Measurements from ENCODE around the gene IRF2BP2. TPM values are rescaled to one million over a fixed set of nuclear protein-coding genes. Genes with fewer than 3 reads are reported as not detected.

The IRF2BP2 gene
- total RNA-seq (100 to 1,000 TPM; 463 to 482 TPM), total RNA-seq (242 to 437 reads per million in 2 donors)

DNA sequence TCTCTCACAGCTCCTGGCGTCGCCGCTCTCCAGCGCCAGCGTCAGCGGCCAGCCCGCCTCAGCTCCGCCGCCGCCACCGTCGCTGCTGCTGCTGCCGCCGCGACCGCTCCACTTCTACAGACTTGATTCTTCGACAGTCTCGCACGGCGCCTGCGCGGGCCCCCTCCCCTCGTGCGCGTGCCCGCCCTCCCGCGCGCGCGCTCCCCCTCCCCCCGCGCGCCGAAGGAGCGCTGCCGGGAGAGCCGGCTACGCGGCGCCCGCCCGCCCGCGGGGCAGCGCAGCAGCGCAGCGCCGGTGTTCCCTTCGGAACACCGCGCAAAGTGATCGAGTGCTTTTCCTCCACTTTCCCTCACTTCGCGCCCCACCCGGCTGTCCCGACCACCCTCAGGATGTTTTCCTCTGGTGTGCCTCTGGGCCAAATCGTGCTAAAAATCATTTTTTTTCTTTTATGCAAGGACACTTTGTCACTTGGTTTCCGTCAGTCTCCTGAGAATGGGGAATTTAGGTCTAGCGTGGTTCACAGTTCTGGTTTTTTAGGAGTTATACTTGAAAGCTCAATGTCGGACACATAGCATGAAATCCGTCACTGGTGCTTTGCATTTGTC is at the start of gene IRF2BP2:
TSS of gene IRF2BP2 (minus strand) at position 118 of the 605 bp plus-strand sequence. CDS start 684 bp downstream, outside the sequence.
- peak within 1 kb of the TSS; percentile 93 for H3K4me3 Mint-ChIP-seq
- peaks cover 5% of the 10 kb centered on the region for H3K36me3 Mint-ChIP-seq (ENCODE audit: low read depth)
- H3K9me3 ChIP-seq (ENCODE audit: control insufficient read depth, low read length, poor library complexity, severe bottlenecking), result peaks cover 6% of the 10 kb centered on the region
- ATAC-seq (peak; percentile 12), DNase-seq (peak; percentile 76 to 81 (median 79))
- no peaks in the 10 kb centered on the region for H3K27me3 Mint-ChIP-seq
- H3K27ac Mint-ChIP-seq, result peak within 1 kb of the TSS; percentile 100
- peaks cover 58% of the 10 kb centered on the region for H3K4me1 Mint-ChIP-seq

GRCh38 chr1:234659538-234659937 is 49.6 kb upstream of the IRF2BP2 start:
- Mint-ChIP-seq H3K4me1 (peaks cover 10% of the 10 kb centered on the region), H3K36me3 (ENCODE audit: low read depth) (no peaks in the 10 kb centered on the region), H3K4me3 (no peak overlapping the region), H3K27ac (no peak overlapping the region), H3K27me3 (no peaks in the 10 kb centered on the region)
- no peaks in the 10 kb centered on the region for H3K9me3 ChIP-seq (ENCODE audit: control insufficient read depth, low read length, poor library complexity, severe bottlenecking)
- no peak for ATAC-seq
- DNase-seq, result no peak

GRCh38 chr1:234658138-234658537 is 48.2 kb upstream of the IRF2BP2 start:
- no peaks in the 10 kb centered on the region for H3K9me3 ChIP-seq (ENCODE audit: control insufficient read depth, low read length, poor library complexity, severe bottlenecking)
- Mint-ChIP-seq H3K27ac (no peak overlapping the region), H3K27me3 (no peaks in the 10 kb centered on the region), H3K4me1 (peaks cover 6% of the 10 kb centered on the region), H3K36me3 (ENCODE audit: low read depth) (no peaks in the 10 kb centered on the region), H3K4me3 (no peak overlapping the region)
- ATAC-seq (no peak), DNase-seq (no peak)

DNA sequence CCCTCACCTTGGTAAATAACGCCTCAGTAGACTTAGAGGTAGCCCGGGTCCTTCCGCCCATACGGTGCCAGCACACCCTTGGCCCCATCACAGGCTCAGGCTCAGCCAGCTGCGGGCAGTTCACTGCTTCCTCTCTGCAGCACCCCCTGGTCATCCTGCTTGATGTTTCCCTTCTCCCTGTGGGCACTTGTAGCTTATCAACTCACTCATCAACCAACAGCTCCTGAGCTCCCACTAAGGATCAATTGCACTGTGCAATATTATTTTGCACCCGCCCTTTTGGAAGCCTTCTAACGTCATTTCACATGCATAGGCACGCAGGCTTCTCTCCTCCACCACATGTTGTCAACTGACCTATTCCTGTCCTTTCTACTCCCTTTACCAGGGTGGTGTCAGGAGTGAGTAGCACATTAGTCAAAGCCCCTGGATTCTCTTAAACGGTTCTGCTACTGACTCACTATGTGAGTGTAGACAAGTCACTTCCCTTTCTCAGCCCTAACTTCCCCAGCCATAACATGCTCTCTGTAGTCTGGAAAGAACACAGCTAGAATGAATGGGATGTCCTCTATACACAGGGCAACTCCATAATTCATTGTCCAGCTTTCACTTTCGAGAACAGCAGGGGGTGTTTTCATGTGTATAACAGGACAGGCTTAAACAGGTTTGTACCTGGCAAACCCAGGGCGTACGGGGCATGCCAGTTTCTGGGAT is 47.1 kb upstream of the IRF2BP2 start:
- Mint-ChIP-seq H3K4me3 (no peak overlapping the region), H3K4me1 (peaks cover 6% of the 10 kb centered on the region), H3K36me3 (ENCODE audit: low read depth) (no peaks in the 10 kb centered on the region), H3K27ac (peak overlapping the region; percentile 51), H3K27me3 (no peaks in the 10 kb centered on the region)
- ATAC-seq, result peak; percentile 72
- DNase-seq, result no peak
- H3K9me3 ChIP-seq (ENCODE audit: control insufficient read depth, low read length, poor library complexity, severe bottlenecking), result no peaks in the 10 kb centered on the region

DNA sequence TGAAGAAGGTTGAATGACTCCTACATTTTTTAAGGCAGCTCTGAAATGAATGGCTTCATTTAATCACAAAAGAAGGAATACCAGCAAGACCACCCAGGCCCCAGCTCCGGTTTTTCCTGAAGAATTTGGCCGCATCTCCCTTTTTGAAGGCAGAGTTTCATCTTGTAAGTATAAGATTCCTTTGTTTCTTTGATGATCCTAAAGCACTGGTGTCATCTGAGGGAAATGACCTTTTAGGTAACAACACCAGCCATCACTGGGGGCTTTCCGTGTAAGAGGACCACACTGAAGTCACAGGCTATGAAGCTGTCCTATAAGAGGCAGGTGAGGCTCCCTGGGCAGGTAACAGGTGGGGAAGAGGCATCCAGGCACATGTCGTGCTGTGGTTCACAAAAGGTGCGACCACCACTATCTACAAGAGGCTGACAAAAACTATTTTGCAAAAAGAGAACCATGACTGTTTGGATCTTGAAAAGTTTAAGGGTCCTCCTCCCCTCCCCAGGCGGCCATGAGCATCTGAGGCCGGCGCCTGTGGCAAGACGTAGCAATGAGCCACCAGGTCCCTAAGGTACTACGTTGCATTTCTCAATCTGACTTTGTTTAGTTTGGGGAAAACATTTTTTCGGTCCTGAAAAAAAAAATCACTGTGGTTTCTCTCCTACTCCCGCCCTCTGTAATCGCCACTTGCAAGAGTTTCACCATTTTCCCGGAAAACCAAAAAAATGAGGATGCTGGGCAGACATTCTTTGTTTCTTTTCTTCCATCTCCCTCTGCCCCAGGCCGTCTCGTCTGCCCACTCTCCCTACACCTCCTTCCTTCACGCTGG is 46.3 kb upstream of the IRF2BP2 start:
- H3K9me3 ChIP-seq (ENCODE audit: control insufficient read depth, low read length, poor library complexity, severe bottlenecking), result no peaks in the 10 kb centered on the region
- DNase-seq (no peak), ATAC-seq (no peak)
- Mint-ChIP-seq H3K27me3 (no peaks in the 10 kb centered on the region), H3K36me3 (ENCODE audit: low read depth) (no peaks in the 10 kb centered on the region), H3K27ac (peak overlapping the region; percentile 51), H3K4me1 (peaks cover 6% of the 10 kb centered on the region), H3K4me3 (no peak overlapping the region)

- H3K36me3 Mint-ChIP-seq (ENCODE audit: low read depth), result no peaks in the 10 kb centered on the region
- H3K4me3 Mint-ChIP-seq, result no peak overlapping the region
- no peaks in the 10 kb centered on the region for H3K9me3 ChIP-seq (ENCODE audit: control insufficient read depth, low read length, poor library complexity, severe bottlenecking)
- peaks cover 6% of the 10 kb centered on the region for H3K4me1 Mint-ChIP-seq
- ATAC-seq (no peak), DNase-seq (no peak)
- no peaks in the 10 kb centered on the region for H3K27me3 Mint-ChIP-seq
- H3K27ac Mint-ChIP-seq, result peak overlapping the region; percentile 51
These were observed 45.5 kb upstream of the IRF2BP2 start for GRCh38 chr1:234655328-234656069.

- H3K27me3 Mint-ChIP-seq, result no peaks in the 10 kb centered on the region
- H3K4me3 Mint-ChIP-seq, result no peak overlapping the region
- H3K4me1 Mint-ChIP-seq, result peaks cover 6% of the 10 kb centered on the region
- no peaks in the 10 kb centered on the region for H3K9me3 ChIP-seq (ENCODE audit: control insufficient read depth, low read length, poor library complexity, severe bottlenecking)
- DNase-seq (no peak), ATAC-seq (no peak)
- H3K36me3 Mint-ChIP-seq (ENCODE audit: low read depth), result no peaks in the 10 kb centered on the region
- no peak overlapping the region for H3K27ac Mint-ChIP-seq
These were observed 44.2 kb upstream of the IRF2BP2 start for GRCh38 chr1:234654002-234654733.

DNA sequence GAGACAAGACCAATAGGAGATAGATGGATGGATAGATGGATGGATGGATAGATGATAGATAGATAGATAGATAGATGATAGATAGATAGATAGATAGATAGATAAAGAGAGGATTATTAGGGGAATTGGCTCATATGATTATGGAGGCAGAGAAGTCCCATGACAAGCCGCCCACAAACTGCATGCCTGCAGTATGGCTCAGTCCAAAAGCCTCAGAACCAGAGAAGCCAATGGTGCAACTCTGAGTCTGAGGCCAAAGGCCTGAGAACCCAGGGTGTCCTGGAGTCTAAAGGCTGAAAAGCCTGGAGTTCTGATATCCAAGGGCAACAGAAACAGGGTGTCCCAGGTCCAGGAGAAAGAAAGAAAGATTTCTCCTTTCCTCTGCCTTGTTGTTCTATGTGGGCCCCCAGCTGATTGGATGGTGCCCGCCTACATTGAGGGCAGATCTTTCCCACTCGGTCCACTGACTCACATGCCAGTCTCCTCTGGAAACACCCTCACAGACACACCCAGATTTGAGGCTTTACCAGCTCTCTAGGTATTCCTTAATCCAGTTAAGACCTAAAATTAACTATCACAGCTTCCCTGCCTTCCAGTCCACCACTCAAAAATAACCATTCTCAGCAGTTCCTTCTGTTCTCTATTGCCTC is 39.6 kb upstream of the IRF2BP2 start:
- Mint-ChIP-seq H3K4me1 (no peaks in the 10 kb centered on the region), H3K36me3 (ENCODE audit: low read depth) (no peaks in the 10 kb centered on the region), H3K27me3 (no peaks in the 10 kb centered on the region), H3K27ac (peak overlapping the region; percentile 14), H3K4me3 (no peak overlapping the region)
- DNase-seq (no peak), ATAC-seq (no peak)
- H3K9me3 ChIP-seq (ENCODE audit: control insufficient read depth, low read length, poor library complexity, severe bottlenecking), result no peaks in the 10 kb centered on the region

GRCh38 chr1:234647758-234648157 is 37.8 kb upstream of the IRF2BP2 start:
- no peaks in the 10 kb centered on the region for H3K4me1 Mint-ChIP-seq
- H3K27me3 Mint-ChIP-seq, result no peaks in the 10 kb centered on the region
- no peaks in the 10 kb centered on the region for H3K9me3 ChIP-seq (ENCODE audit: control insufficient read depth, low read length, poor library complexity, severe bottlenecking)
- no peak overlapping the region for H3K4me3 Mint-ChIP-seq
- no peaks in the 10 kb centered on the region for H3K36me3 Mint-ChIP-seq (ENCODE audit: low read depth)
- no peak for ATAC-seq
- no peak for DNase-seq
- H3K27ac Mint-ChIP-seq, result no peak overlapping the region

DNA sequence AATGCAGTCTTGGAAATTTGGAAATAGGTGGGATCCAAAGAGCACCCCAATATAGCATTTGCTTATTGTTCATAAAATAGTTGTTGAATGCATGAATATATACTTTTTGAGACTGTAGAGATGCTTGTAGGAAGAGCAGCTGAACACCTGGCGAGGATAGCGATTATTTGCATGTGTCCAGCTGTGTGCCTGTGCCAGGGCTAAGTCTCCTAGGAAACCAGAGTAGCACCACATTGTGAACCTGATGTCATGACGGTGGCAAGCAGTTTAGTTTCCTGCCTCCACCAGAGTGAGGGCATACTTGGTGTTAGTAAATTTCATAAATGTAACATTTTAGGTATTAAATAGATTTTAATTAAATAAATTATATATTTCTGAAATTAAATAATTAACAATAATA is 37.3 kb upstream of the IRF2BP2 start:
- no peak for ATAC-seq
- H3K27ac Mint-ChIP-seq, result no peak overlapping the region

DNA sequence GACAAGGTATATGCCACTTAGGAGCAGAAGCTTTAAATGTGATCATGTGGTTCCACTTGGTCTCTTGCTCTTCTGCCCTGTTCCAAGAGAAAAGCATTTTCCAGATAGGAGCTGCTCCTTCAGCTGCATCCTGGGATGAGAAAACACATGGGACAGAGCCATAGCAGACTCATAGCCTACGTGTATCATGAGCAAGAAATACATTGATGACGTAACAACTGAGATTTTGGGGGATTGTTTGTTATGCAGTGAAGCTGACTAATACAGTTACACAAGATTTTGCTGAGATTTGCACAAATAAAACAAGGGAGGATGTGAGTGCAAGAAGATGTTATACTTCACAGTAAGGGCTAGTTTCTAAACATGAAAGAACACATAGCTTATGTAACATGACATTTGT is 36.0 kb upstream of the IRF2BP2 start:
- DNase-seq (no peak), ATAC-seq (no peak)
- H3K4me3 Mint-ChIP-seq, result no peak overlapping the region
- H3K27ac Mint-ChIP-seq, result no peak overlapping the region
- no peaks in the 10 kb centered on the region for H3K27me3 Mint-ChIP-seq
- no peaks in the 10 kb centered on the region for H3K9me3 ChIP-seq (ENCODE audit: control insufficient read depth, low read length, poor library complexity, severe bottlenecking)
- no peaks in the 10 kb centered on the region for H3K4me1 Mint-ChIP-seq
- H3K36me3 Mint-ChIP-seq (ENCODE audit: low read depth), result no peaks in the 10 kb centered on the region

More for the DNA sequence above, 37.3 kb upstream of the IRF2BP2 start:
- no peaks in the 10 kb centered on the region for H3K9me3 ChIP-seq (ENCODE audit: control insufficient read depth, low read length, poor library complexity, severe bottlenecking)
- no peak overlapping the region for H3K4me3 Mint-ChIP-seq
- H3K27me3 Mint-ChIP-seq, result no peaks in the 10 kb centered on the region
- H3K4me1 Mint-ChIP-seq, result no peaks in the 10 kb centered on the region
- no peak for DNase-seq
- H3K36me3 Mint-ChIP-seq (ENCODE audit: low read depth), result no peaks in the 10 kb centered on the region

GRCh38 chr1:234645474-234645953 is 35.5 kb upstream of the IRF2BP2 start:
- Mint-ChIP-seq H3K27ac (no peak overlapping the region), H3K27me3 (no peaks in the 10 kb centered on the region), H3K4me3 (no peak overlapping the region), H3K36me3 (ENCODE audit: low read depth) (no peaks in the 10 kb centered on the region), H3K4me1 (no peaks in the 10 kb centered on the region)
- ATAC-seq, result no peak
- no peaks in the 10 kb centered on the region for H3K9me3 ChIP-seq (ENCODE audit: control insufficient read depth, low read length, poor library complexity, severe bottlenecking)
- no peak for DNase-seq

Data from T-helper 17 cell (primary cell).